ENCODE results near the gene WIZ.

The WIZ gene

DNA sequence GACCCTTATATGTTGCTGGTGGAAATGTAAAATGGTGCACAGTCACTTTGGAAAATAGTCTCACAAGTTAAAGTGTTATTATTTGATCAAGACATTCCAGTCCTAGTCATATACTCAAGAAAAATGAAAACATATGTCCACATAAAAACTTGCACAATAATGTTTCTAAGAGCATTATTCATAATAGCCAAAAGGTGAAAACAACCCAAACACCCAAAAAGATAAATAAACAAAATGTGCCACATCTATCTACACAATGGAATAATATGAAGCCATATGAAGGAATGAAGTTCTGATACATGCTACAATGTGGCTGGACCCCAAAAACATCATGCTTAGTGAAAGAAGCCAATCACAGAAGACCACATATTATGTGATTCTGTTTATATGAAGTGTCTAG is 55.8 kb downstream of the WIZ start:
- no peak for DNase-seq (ENCODE audit: insufficient read length, low spot score)
- FAIRE-seq = no peak

DNA sequence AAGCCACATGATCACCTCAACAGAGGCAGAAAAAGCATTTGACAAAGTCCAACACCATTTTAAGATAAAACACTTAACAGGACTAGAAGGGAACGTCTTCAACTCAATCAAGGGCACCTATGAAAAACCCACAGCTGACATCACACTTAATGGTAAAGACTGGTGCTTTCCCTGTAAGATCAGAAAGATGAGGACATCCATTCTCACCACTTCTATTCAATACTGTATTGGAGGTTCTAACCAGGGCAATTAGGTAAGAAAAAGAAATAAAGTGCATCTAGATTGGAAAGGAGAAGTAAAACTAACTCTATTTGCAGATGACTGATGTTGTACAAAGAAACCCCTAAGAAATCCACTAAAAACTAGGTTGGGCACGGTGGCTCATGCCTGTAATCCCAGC is 58.9 kb downstream of the WIZ start:
- no peak for FAIRE-seq
- no peak for DNase-seq (ENCODE audit: insufficient read length, low spot score)

- no peak for FAIRE-seq
Observed at GRCh38 chr19:15381864-15382263, 67.9 kb downstream of the WIZ start.

DNA sequence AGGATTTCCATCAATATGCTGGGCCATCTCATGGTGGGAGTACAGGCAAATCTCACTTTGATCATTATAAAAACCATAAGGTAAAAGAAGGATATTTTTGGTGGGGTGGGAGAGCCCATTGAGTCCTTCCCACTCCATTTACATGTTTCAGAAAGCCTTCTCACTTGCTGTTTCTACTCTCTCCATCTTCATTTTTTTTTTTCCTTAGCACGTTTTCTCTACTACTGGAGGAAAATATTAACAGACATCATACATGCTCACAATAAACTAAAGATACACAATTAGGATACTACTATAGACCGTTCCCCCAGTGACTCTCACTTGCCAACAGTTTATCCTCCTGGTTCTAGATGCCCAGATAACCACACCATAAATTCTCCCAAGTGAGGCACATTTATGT is 68.3 kb downstream of the WIZ start:
- FAIRE-seq = no peak

More at GRCh38 chr19:15381864-15382263, 67.9 kb downstream of the WIZ start:
- DNase-seq (ENCODE audit: insufficient read length, low spot score) = no peak

GRCh38 chr19:15379999-15380647 is 69.6 kb downstream of the WIZ start:
- FAIRE-seq = peak; percentile 28
- DNase-seq (ENCODE audit: insufficient read length, low spot score) = peak; percentile 55

More for the DNA sequence above, 68.3 kb downstream of the WIZ start:
- DNase-seq (ENCODE audit: insufficient read length, low spot score) = no peak

- DNase-seq (ENCODE audit: insufficient read length, low spot score) = peak; percentile 100
- peak; percentile 97 for FAIRE-seq
Observed at GRCh38 chr19:15379083-15379998, 70.4 kb downstream of the WIZ start, which contains the start of gene AKAP8. Gene AKAP8, minus strand, starts transcription at chr19:15379787. Its CDS starts 56 bp downstream, at chr19:15379731.

DNA sequence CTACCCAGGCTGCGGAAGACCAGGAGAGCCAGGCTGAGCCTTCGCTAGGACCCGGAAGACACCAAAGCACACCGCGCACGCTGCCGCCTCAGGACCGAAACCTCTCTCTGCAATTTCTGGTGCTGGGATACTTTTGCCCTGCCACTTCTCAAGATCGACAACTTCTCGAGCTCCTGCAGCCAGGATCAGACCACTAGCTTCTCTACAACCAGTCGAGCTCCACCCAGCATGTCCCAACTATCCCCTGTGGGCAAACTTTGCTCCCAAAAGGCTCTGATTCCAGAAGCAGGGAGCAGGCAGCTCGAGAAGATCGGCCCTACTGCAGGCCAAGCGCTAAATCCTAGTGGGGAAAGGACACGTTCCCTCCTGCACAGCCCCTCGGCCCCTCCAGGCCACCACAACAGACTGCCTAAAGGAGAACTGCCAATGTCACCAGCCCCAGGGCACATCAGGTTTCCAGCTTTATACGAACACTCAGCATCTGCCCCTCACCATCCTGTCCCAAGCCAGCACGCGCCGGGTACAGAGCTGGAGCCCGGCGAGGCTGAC is 71.1 kb downstream of the WIZ start:
- peak; percentile 62 for DNase-seq (ENCODE audit: insufficient read length, low spot score)
- peak; percentile 76 for FAIRE-seq

- FAIRE-seq = no peak
- DNase-seq (ENCODE audit: insufficient read length, low spot score) = no peak
Observed at GRCh38 chr19:15374796-15375440, 74.8 kb downstream of the WIZ start.

DNA sequence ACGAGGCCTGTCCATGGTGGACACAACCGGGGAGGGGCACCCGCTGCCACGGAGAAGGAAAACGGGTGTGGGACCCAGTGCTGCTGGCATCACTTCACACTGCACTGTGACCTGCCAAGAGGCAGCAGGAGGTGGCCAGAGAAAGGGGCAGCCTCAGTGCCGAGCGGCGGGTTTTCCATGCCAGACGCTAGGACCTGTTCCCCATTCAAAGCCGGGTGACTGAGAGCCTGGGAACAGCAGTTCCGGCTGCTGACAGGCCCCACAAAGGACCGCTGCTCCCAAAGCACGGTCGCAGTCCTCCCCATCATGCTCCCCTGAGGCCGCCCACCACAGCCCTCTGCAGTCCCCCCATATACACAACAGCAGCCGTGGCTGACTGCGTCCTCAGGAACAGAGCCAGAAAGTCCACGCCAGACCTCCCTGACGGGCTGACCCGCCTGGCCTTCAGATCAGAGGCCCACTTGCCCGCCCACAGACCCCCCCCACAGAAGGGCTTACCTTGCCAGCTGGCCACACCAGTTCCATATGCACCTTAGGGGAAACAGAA is 75.6 kb downstream of the WIZ start:
- FAIRE-seq = no peak

GRCh38 chr19:15373644-15374043 is 76.1 kb downstream of the WIZ start:
- FAIRE-seq (no peak), DNase-seq (ENCODE audit: insufficient read length, low spot score) (no peak)

More for the DNA sequence above, 75.6 kb downstream of the WIZ start:
- DNase-seq (ENCODE audit: insufficient read length, low spot score) = no peak

DNA sequence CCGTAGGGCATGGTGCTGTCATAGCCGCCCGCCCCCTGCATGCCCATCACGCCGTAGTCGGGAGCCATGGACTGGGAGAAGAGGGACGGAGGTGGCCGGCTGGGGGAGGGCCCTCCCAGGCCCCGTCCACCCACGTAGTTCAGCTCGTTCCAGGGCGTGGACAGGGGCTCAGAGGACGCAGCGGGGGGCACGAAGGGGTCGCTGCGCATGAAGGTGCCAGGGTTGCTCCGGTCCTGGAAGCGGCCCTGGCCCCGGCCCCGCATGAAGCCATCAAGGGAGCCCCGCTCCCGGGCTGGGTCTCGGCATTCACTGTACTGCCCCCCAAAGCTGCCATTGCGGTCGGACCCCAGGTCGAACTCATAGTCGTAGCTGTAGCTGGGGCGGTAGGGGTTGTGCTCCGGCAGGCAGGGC is 76.9 kb downstream of the WIZ start:
- no peak for FAIRE-seq
- DNase-seq (ENCODE audit: insufficient read length, low spot score) = no peak

DNA sequence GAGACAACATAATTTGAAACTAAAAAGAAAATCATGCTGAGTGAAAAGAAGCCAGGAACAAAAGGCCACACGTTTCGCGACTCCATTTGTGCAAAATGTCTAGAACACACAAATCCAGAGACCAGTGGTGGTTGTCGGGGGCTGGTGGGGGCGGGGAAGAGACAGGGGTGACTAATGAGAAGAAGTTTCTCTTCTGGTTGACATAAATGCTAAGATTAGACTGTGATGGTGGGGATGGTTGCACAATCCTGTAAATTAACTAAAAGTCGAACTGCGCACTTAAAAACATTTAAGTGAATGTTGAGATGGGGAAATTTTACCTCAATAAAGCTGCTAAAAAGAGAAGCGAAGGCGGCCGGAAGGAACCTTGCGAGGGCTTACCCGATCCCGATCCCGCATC is 77.3 kb downstream of the WIZ start:
- DNase-seq (ENCODE audit: insufficient read length, low spot score) = no peak
- no peak for FAIRE-seq

DNA sequence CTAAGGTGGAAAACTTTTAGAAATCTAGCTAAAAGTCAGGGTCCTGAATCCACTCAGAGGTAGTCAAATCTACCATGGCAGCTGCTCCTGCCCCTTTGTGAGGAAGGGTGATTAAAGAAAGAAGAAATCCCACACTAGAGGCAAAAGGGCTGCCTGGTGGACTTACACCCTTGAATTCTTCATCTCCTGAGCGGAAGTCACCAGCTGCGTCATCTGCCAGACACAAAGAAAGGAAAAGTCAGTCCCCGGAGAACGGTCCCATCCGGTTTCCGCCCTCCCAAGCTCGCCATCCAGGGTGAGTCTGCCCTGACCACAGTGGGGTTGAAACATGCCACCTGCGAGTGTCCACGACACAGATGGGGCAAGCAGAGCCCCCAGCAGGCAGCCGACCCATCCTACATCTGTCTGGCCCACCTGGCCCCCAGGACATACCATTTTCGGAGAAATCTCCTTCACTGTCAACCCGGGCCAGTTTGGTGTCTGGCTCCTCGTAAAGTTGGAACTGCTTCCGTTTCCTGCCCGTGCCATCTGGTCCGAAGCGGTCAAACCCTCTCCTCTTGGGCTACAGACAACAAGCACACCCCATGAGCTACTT is 77.9 kb downstream of the WIZ start:
- no peak for DNase-seq (ENCODE audit: insufficient read length, low spot score)
- no peak for FAIRE-seq

GRCh38 chr19:15371119-15371518 is 78.6 kb downstream of the WIZ start:
- FAIRE-seq = no peak
- DNase-seq (ENCODE audit: insufficient read length, low spot score) = no peak
